IPS-18c (cell line): ENCODE data around the gene TET3.

Experiments used
- H3K4me3 ChIP-seq: 2 replicates; pipeline ENCODE4 v1.7.0; 2013; ENCODE audit warnings: low read depth, mild to moderate bottlenecking, low read length, moderate library complexity; ENCODE audit not compliant: insufficient read depth
- H3K9me3 ChIP-seq: one replicate; pipeline ENCODE4 v1.6.1; 2013; ENCODE audit warnings: mild to moderate bottlenecking, low read length, moderate library complexity; ENCODE audit not compliant: control insufficient read depth, insufficient read depth

Gene TET3

GRCh38 chr2:74010087-74010541 is 25.4 kb downstream of the TET3 start:
- Histone ChIP-seq H3K9me3 (no peaks in the 10 kb centered on the region), H3K4me3 (no peak overlapping the region)

- no peaks in the 10 kb centered on the region for H3K9me3 ChIP-seq
- no peak overlapping the region for H3K4me3 ChIP-seq
These were observed 26.5 kb downstream of the TET3 start for GRCh38 chr2:74011246-74011645.

- Histone ChIP-seq H3K9me3 (no peaks in the 10 kb centered on the region), H3K4me3 (no peak overlapping the region)
These were observed 30.1 kb downstream of the TET3 start for GRCh38 chr2:74014813-74015212.

- Histone ChIP-seq H3K4me3 (no peak overlapping the region), H3K9me3 (no peaks in the 10 kb centered on the region)
These were observed 32.5 kb downstream of the TET3 start for GRCh38 chr2:74017223-74017622.

- Histone ChIP-seq H3K4me3 (no peak overlapping the region), H3K9me3 (no peaks in the 10 kb centered on the region)
These were observed 34.8 kb downstream of the TET3 start for GRCh38 chr2:74019516-74019915.

GRCh38 chr2:74020702-74021406 is 36.1 kb downstream of the TET3 start:
- Histone ChIP-seq H3K4me3 (no peak overlapping the region), H3K9me3 (no peaks in the 10 kb centered on the region)

- no peaks in the 10 kb centered on the region for H3K9me3 ChIP-seq
- no peak overlapping the region for H3K4me3 ChIP-seq
These were observed 36.7 kb downstream of the TET3 start for GRCh38 chr2:74021407-74021755.

GRCh38 chr2:74024216-74024615 is 39.5 kb downstream of the TET3 start:
- H3K4me3 ChIP-seq: no peak overlapping the region
- no peaks in the 10 kb centered on the region for H3K9me3 ChIP-seq

GRCh38 chr2:74025971-74026612 is 41.4 kb downstream of the TET3 start:
- H3K4me3 ChIP-seq: no peak overlapping the region
- H3K9me3 ChIP-seq: no peaks in the 10 kb centered on the region

GRCh38 chr2:74026687-74027241 is 42.1 kb downstream of the TET3 start:
- Histone ChIP-seq H3K9me3 (no peaks in the 10 kb centered on the region), H3K4me3 (no peak overlapping the region)

- H3K9me3 ChIP-seq: no peaks in the 10 kb centered on the region
- H3K4me3 ChIP-seq: no peak overlapping the region
These were observed 42.8 kb downstream of the TET3 start for GRCh38 chr2:74027496-74027895.

- H3K4me3 ChIP-seq: no peak overlapping the region
- H3K9me3 ChIP-seq: no peaks in the 10 kb centered on the region
These were observed 43.6 kb downstream of the TET3 start for GRCh38 chr2:74028290-74028689.

- Histone ChIP-seq H3K4me3 (no peak overlapping the region), H3K9me3 (no peaks in the 10 kb centered on the region)
These were observed 44.0 kb downstream of the TET3 start for GRCh38 chr2:74028741-74029140.

GRCh38 chr2:74029714-74030397 is 45.1 kb downstream of the TET3 start:
- Histone ChIP-seq H3K4me3 (no peak overlapping the region), H3K9me3 (no peaks in the 10 kb centered on the region)

GRCh38 chr2:74031221-74031620 is 46.5 kb downstream of the TET3 start:
- Histone ChIP-seq H3K9me3 (no peaks in the 10 kb centered on the region), H3K4me3 (no peak overlapping the region)

GRCh38 chr2:74031959-74032287 is 47.2 kb downstream of the TET3 start:
- Histone ChIP-seq H3K9me3 (no peaks in the 10 kb centered on the region), H3K4me3 (no peak overlapping the region)

- Histone ChIP-seq H3K9me3 (no peaks in the 10 kb centered on the region), H3K4me3 (no peak overlapping the region)
These were observed 48.7 kb downstream of the TET3 start for GRCh38 chr2:74033375-74033774.
